B cell (primary cell): Measurements from ENCODE around the gene NUB1. TPM values are rescaled to one million over a fixed set of nuclear protein-coding genes. Genes with fewer than 3 reads are reported as not detected.

ENCODE experiments used
- ATAC-seq: fragments of 200-7000 bp; cut with Tn5 transposase; one replicate; pipeline ENCODE4 v1.10.0; 2021; ENCODE audit warnings: low read depth, mild to moderate bottlenecking, moderate number of reproducible peaks, moderate library complexity
- CTCF ChIA-PET: fragments of 350-600 bp; sonication (Branson Sonifier 250); formaldehyde crosslinking; loops from one replicate; lab custom pipeline; 2021; ENCODE audit warnings: antibody characterized with exemption, inconsistent platforms; lab: Charles Lee
- POLR2A ChIA-PET: fragments of 350-600 bp; sonication (Branson Sonifier 250); formaldehyde crosslinking; loops from one replicate; lab custom pipeline; 2021; ENCODE audit warnings: antibody characterized with exemption; lab: Charles Lee
- DNase-seq: peaks from one replicate; pipeline ENCODE4 v3.0.0; 2013
- H2AFZ ChIP-seq: 2 replicates; pipeline ENCODE4 v1.6.1; 2012; ENCODE audit warnings: mild to moderate bottlenecking, low read depth, low read length; ENCODE audit not compliant: insufficient read depth, poor library complexity, severe bottlenecking
- H3K27ac ChIP-seq, 2 donors: 1 replicate in 1 of 2; 2 replicates in 1 of 2; pipeline ENCODE4 v1.5.1; 2012 to 2013; ENCODE audit warnings: low read length in 2 of 2, mild to moderate bottlenecking in 2 of 2, moderate library complexity in 1 of 2
- H3K27me3 ChIP-seq, 4 experiments: fragments of 200-600 bp in 1 of 4; sonication (generic) in 1 of 4; replicated peaks in 1 of 4; 1 replicate in 2 of 4; 2 replicates in 2 of 4; pipeline versions ENCODE4 v1.6.1 to v1.7.0; 2013 to 2016; ENCODE audit warnings: low read length in 3 of 4, mild to moderate bottlenecking in 2 of 4, mixed read lengths in 1 of 4, moderate library complexity in 1 of 4; ENCODE audit not compliant: insufficient read depth in 4 of 4, control insufficient read depth in 3 of 4; ENCODE audit errors: control extremely low read depth in 1 of 4
- H3K36me3 ChIP-seq, 2 experiments: replicated peaks in 1 of 2; 1 replicate in 1 of 2; 2 replicates in 1 of 2; pipeline versions ENCODE4 v1.6.1 to v1.7.1; 2013; ENCODE audit warnings: low read length in 1 of 2; ENCODE audit not compliant: insufficient read depth in 2 of 2, control insufficient read depth in 1 of 2; ENCODE audit errors: control extremely low read depth in 1 of 2, extremely low read depth in 1 of 2
- H3K4me1 ChIP-seq, 2 donors: fragments of 200-600 bp in 1 of 2; sonication (generic) in 1 of 2; 1 replicate in 1 of 2; 2 replicates in 1 of 2; pipeline versions ENCODE4 v1.5.1 to v1.6.1; 2013 to 2017; ENCODE audit warnings: low read length in 2 of 2; ENCODE audit not compliant: control insufficient read depth in 2 of 2, insufficient read depth in 2 of 2
- H3K4me2 ChIP-seq: replicated peaks from 2 replicates; pipeline ENCODE3; 2012; ENCODE audit warnings: mild to moderate bottlenecking, low read depth, low read length; ENCODE audit not compliant: poor library complexity, severe bottlenecking
- H3K4me3 ChIP-seq, 5 experiments: fragments of 200-600 bp in 1 of 5; sonication (generic) in 1 of 5; 1 replicate in 3 of 5; 2 replicates in 2 of 5; pipeline versions ENCODE4 v1.5.1 to v1.7.0; 2011 to 2016; ENCODE audit warnings: low read length in 4 of 5, mild to moderate bottlenecking in 4 of 5, low read depth in 2 of 5, control low read depth in 1 of 5, moderate library complexity in 1 of 5; ENCODE audit not compliant: insufficient read depth in 1 of 5; ENCODE audit errors: control extremely low read depth in 1 of 5, extremely low read depth in 1 of 5
- H3K79me2 ChIP-seq: fragments of 200-600 bp; sonication (generic); one replicate; pipeline ENCODE4 v1.6.0; 2016; ENCODE audit warnings: low read length; ENCODE audit not compliant: control insufficient read depth, insufficient read depth
- H3K9ac ChIP-seq: fragments of 200-600 bp; sonication (generic); 2 replicates; pipeline ENCODE4 v1.6.1; 2017; ENCODE audit warnings: mild to moderate bottlenecking, low read length, moderate library complexity
- H3K9me3 ChIP-seq, 3 donors: one replicate each; pipeline versions ENCODE4 v1.6.1 to v1.7.1; 2013; ENCODE audit warnings: low read length in 2 of 3; ENCODE audit not compliant: control insufficient read depth in 2 of 3, insufficient read depth in 1 of 3; ENCODE audit errors: control extremely low read depth in 1 of 3
- H4K20me1 ChIP-seq: 2 replicates; pipeline ENCODE4 v1.6.0; 2012; ENCODE audit warnings: mild to moderate bottlenecking, low read length; ENCODE audit not compliant: insufficient read depth, control insufficient read depth, poor library complexity, severe bottlenecking
- H3K27ac Mint-ChIP-seq: one replicate; pipeline ENCODE4 v1.8.0; 2021; ENCODE audit warnings: mixed read lengths
- H3K27me3 Mint-ChIP-seq: one replicate; pipeline ENCODE4 v1.8.0; 2021; ENCODE audit warnings: mixed read lengths
- H3K4me1 Mint-ChIP-seq: one replicate; pipeline ENCODE4 v1.8.0; 2021; ENCODE audit warnings: mixed read lengths
- H3K4me3 Mint-ChIP-seq: one replicate; pipeline ENCODE4 v1.8.0; 2021; ENCODE audit warnings: mixed read lengths
- H3K9me3 Mint-ChIP-seq: one replicate; pipeline ENCODE4 v1.8.0; 2022; ENCODE audit warnings: mixed read lengths; ENCODE audit not compliant: insufficient read depth
- EZH2 ChIP-seq: IDR thresholded peaks from 2 replicates; pipeline ENCODE4 v1.6.1; 2012; ENCODE audit warnings: borderline replicate concordance, low read depth, mild to moderate bottlenecking, moderate library complexity, low read length; ENCODE audit not compliant: insufficient read depth, poor library complexity, severe bottlenecking
- WGBS: methylation state at CpG from one replicate; pipeline ENCODE4 v1.1.5; 2013; ENCODE audit warnings: missing lambda C conversion rate; ENCODE audit not compliant: insufficient coverage; 5-methylcytosine and 5-hydroxymethylcytosine counted together
- intact Hi-C: fragments of 100-400 bp; cut with micrococcal nuclease; formaldehyde crosslinking; loops from one replicate; pipeline ENCODE4 v1.10.0; 2022
- polyA plus RNA-seq: library from polyadenylated mRNA; depleted of rRNA; stranded (reverse); fragments of >200 nt; gene quantifications from 2 replicates; pipeline ENCODE4 v1.2.3, GENCODE V29; 2012
- total RNA-seq, 2 donors: library from RNA; stranded (reverse); fragments of 120-200 nt in 1 of 2; gene quantifications; 1 replicate in 1 of 2; 2 replicates in 1 of 2; pipeline versions ENCODE4 v1.2.3 to v1.2.4, GENCODE V29; 2013 to 2022
- TF ChIP-seq, protein P1 (sequence below): fragments of 200-600 bp; IDR thresholded peaks from one replicate; pipeline ENCODE4 v1.8.0; 2022; ENCODE audit warnings: antibody characterized with exemption, mild to moderate bottlenecking

NUB1 gene
- total and polyA plus RNA-seq, 2 donors (not counting 1 experiment from before 2014, with no cell fraction given): 55.0 to 104 TPM

DNA sequence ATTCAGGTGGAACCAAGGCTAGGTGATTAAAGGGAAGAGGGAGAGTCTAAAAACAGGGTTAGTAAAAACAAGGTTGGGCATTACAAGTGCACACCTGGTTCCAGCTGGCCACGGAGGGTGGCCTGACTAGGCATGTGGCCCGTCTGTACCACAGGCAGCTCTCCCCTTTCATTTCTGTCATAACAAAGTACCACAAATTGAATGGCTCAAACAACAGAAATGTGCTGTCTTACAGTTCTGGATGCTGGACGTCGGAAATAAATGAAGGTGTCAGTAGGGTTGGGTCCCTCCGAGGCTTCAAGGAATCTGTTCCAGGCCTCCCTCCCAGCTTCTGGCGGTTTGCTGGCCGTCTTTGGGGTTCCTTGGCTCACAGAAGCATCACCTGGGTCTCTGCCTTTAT is 81.6 kb downstream of the NUB1 start:
- Histone ChIP-seq H4K20me1 (no peaks in the 10 kb centered on the region), H3K4me3 (no peak overlapping the region), H3K27ac (no peak overlapping the region), H3K4me1 (no peaks in the 10 kb centered on the region), H3K9me3 (peaks cover 2 to 26% (median 17%) of the 10 kb centered on the region in 3 donors), H3K27me3 (peaks cover 0 to 5% (median 0%) of the 10 kb centered on the region in 4 experiments), H3K79me2 (no peaks in the 10 kb centered on the region), H3K36me3 (no peaks in the 10 kb centered on the region), H3K9ac (no peak overlapping the region), H3K4me2 (no peak overlapping the region), H2AFZ (no peak overlapping the region)
- ATAC-seq (no peak), DNase-seq (no peak)
- WGBS: 82% methylated on average over 7 of the region's 7 CpGs
- ChIA-PET POLR2A (no interaction called here), CTCF (no interaction called here)
- intact Hi-C loops: no loop called here
- Mint-ChIP-seq H3K9me3 (peaks cover 8% of the 10 kb centered on the region), H3K27ac (no peak overlapping the region), H3K4me1 (no peaks in the 10 kb centered on the region), H3K27me3 (peaks cover 41% of the 10 kb centered on the region), H3K4me3 (no peak overlapping the region)
- TF ChIP-seq EZH2: no peak
- TF ChIP-seq, protein P1, sequence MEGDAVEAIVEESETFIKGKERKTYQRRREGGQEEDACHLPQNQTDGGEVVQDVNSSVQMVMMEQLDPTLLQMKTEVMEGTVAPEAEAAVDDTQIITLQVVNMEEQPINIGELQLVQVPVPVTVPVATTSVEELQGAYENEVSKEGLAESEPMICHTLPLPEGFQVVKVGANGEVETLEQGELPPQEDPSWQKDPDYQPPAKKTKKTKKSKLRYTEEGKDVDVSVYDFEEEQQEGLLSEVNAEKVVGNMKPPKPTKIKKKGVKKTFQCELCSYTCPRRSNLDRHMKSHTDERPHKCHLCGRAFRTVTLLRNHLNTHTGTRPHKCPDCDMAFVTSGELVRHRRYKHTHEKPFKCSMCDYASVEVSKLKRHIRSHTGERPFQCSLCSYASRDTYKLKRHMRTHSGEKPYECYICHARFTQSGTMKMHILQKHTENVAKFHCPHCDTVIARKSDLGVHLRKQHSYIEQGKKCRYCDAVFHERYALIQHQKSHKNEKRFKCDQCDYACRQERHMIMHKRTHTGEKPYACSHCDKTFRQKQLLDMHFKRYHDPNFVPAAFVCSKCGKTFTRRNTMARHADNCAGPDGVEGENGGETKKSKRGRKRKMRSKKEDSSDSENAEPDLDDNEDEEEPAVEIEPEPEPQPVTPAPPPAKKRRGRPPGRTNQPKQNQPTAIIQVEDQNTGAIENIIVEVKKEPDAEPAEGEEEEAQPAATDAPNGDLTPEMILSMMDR: no peak

DNA sequence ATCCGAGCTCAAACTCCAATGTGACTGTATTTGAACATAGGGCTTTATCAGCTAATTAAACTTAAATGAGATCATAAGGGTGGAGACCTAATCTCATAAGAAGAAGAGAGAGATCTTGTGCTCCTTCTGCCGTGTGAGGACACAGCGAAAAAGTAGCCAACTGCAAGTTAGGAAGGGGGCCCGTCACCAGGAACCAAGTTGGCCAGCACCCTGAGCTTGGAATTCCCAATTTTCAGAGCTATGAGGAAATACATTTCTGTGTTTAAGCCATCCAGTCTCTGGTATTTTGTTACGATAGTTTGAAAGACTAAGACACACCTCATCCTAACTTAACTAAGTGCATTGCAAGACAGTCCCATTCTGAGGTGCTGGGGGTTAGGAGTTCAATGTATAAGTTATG is 82.3 kb downstream of the NUB1 start:
- Histone ChIP-seq H3K9me3 (peaks cover 2 to 23% (median 17%) of the 10 kb centered on the region in 3 donors), H3K4me2 (no peak overlapping the region), H3K27me3 (peaks cover 0 to 5% (median 0%) of the 10 kb centered on the region in 4 experiments), H3K4me1 (no peaks in the 10 kb centered on the region), H3K9ac (no peak overlapping the region), H3K79me2 (no peaks in the 10 kb centered on the region), H3K4me3 (no peak overlapping the region), H3K36me3 (no peaks in the 10 kb centered on the region), H2AFZ (no peak overlapping the region), H3K27ac (no peak overlapping the region), H4K20me1 (no peaks in the 10 kb centered on the region)
- DNase-seq (no peak), ATAC-seq (no peak)
- peaks cover 41% of the 10 kb centered on the region for H3K27me3 Mint-ChIP-seq
- ChIA-PET POLR2A (no interaction called here), CTCF (no interaction called here)
- H3K27ac Mint-ChIP-seq: no peak overlapping the region
- H3K4me3 Mint-ChIP-seq: no peak overlapping the region
- WGBS: 83% methylated on average over 2 of the region's 5 CpGs
- TF ChIP-seq, protein P1: no peak
- TF ChIP-seq EZH2: no peak
- peaks cover 2% of the 10 kb centered on the region for H3K4me1 Mint-ChIP-seq
- intact Hi-C loops: no loop called here
- peaks cover 5% of the 10 kb centered on the region for H3K9me3 Mint-ChIP-seq
